ENCODE measurements around the gene SLC16A10.

Gene SLC16A10

DNA sequence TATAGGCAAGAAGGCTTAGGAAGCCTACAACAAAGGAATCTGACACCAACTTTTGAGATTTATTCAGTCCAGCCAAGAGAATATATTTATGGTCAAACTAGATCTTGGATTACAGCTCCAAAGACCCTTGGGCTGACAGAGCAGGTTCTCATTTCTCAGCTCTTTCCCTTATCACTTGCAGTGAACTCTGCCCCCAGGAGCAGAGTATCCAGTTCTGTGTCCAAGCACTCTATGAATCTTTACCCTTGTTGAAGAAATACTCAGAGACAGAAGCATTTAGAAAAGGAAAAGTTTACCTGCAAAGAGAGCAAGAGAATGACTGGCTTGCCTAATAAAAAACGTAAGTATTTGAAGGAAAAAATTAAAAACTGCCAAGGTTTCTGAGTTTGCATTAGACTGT is 190.5 kb downstream of the SLC16A10 start:
- peaks cover 49% of the 10 kb centered on the region for H3K36me3 Mint-ChIP-seq (ENCODE audit: insufficient read depth)
- H3K4me1 Mint-ChIP-seq (ENCODE audit: low read depth in 2 of 2): peaks cover 5 to 11% of the 10 kb centered on the region in 2 donors
- H3K4me3 Mint-ChIP-seq: no peak overlapping the region
- no peak for ATAC-seq (replicated peaks)
- H3K27ac Mint-ChIP-seq: no peak overlapping the region
- no peaks in the 10 kb centered on the region for H3K27me3 Mint-ChIP-seq
- DNase-seq: no peak
- peaks cover 0 to 4% of the 10 kb centered on the region in 2 donors for H3K9me3 Mint-ChIP-seq

GRCh38 chr6:111278731-111279130 is 191.4 kb downstream of the SLC16A10 start:
- Mint-ChIP-seq H3K36me3 (ENCODE audit: insufficient read depth) (peaks cover 41% of the 10 kb centered on the region), H3K4me1 (ENCODE audit: low read depth in 2 of 2) (peaks cover 5 to 11% of the 10 kb centered on the region in 2 donors)
- no peak for DNase-seq

GRCh38 chr6:111280445-111280955 is 193.2 kb downstream of the SLC16A10 start:
- H3K27ac Mint-ChIP-seq: no peak overlapping the region
- no peak for DNase-seq
- no peak for ATAC-seq (replicated peaks)
- peaks cover 31% of the 10 kb centered on the region for H3K36me3 Mint-ChIP-seq (ENCODE audit: insufficient read depth)
- no peaks in the 10 kb centered on the region for H3K27me3 Mint-ChIP-seq
- H3K4me1 Mint-ChIP-seq (ENCODE audit: low read depth in 2 of 2): peaks cover 5 to 11% of the 10 kb centered on the region in 2 donors
- H3K4me3 Mint-ChIP-seq: no peak overlapping the region
- H3K9me3 Mint-ChIP-seq: no peaks in the 10 kb centered on the region

More at GRCh38 chr6:111278731-111279130, 191.4 kb downstream of the SLC16A10 start:
- no peak for ATAC-seq (replicated peaks)
- Mint-ChIP-seq H3K27ac (no peak overlapping the region), H3K27me3 (no peaks in the 10 kb centered on the region), H3K4me3 (no peak overlapping the region), H3K9me3 (peaks cover 0 to 4% of the 10 kb centered on the region in 2 donors)

Data from effector memory CD8-positive, alpha-beta T cell (primary cell).